ENCODE results near the gene MAB21L3. TPM values are rescaled to one million over a fixed set of nuclear protein-coding genes. Genes with fewer than 3 reads are reported as not detected.

Gene MAB21L3
- total RNA-seq, 4 donors from 2014 or later = not detected

DNA sequence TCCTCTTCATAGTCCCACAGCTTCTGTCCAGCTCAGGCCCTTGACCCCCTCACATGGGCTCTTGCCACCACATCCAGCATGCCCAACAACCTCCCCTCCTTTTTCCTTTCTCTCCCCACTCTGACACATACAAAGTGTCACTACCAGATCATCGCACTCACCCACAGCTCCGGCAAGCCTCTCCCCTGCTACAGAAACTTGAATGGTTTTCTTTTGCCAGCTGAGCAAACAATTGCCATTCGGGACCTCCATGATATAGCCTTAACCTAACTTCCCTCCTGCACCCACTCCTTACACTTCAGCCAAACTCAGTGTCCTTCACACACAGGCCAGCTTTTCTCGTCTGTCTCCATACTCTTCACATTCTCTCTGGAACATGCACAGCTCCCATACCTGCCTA lies 43.3 kb downstream of the MAB21L3 start:
- Histone ChIP-seq H3K4me1 (no peaks in the 10 kb centered on the region), H3K27ac (no peak overlapping the region), H3K27me3 (no peaks in the 10 kb centered on the region), H3K9me3 (no peaks in the 10 kb centered on the region), H3K4me3 (no peak overlapping the region), H3K36me3 (no peaks in the 10 kb centered on the region)
- no peak for DNase-seq
- TF ChIP-seq, protein P1, sequence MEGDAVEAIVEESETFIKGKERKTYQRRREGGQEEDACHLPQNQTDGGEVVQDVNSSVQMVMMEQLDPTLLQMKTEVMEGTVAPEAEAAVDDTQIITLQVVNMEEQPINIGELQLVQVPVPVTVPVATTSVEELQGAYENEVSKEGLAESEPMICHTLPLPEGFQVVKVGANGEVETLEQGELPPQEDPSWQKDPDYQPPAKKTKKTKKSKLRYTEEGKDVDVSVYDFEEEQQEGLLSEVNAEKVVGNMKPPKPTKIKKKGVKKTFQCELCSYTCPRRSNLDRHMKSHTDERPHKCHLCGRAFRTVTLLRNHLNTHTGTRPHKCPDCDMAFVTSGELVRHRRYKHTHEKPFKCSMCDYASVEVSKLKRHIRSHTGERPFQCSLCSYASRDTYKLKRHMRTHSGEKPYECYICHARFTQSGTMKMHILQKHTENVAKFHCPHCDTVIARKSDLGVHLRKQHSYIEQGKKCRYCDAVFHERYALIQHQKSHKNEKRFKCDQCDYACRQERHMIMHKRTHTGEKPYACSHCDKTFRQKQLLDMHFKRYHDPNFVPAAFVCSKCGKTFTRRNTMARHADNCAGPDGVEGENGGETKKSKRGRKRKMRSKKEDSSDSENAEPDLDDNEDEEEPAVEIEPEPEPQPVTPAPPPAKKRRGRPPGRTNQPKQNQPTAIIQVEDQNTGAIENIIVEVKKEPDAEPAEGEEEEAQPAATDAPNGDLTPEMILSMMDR (IDR thresholded peaks at IDR 0.05) = no peak
- TF ChIP-seq POLR2A (IDR thresholded peaks at IDR 0.05) = no peak
- intact Hi-C loops (cut with DNase I; ENCODE audit: low total_unique reads) = no loop called here

DNA sequence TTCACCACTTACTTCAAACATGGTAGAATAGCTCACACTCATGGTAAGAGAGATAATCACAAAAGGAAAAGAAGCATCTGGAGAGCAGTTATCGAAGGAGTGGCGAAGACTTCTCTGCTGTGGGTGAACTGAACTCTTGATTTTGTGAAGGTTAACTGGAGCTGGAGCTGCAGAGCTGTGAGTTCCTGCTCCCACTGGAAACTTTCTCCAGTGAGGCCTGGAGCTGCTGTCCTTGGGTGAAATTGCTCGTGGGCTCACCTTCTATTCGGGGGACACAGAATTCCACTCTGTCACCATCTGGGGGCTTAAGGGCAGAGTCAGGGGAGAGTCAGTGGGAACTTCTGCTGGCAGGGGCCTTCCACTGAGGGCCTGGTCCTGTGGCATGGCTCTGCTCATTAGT lies 45.9 kb downstream of the MAB21L3 start:
- H3K9me3 ChIP-seq = no peaks in the 10 kb centered on the region
- no peak overlapping the region for H3K4me3 ChIP-seq
- intact Hi-C loops (cut with DNase I; ENCODE audit: low total_unique reads) = no loop called here
- no peaks in the 10 kb centered on the region for H3K36me3 ChIP-seq
- TF ChIP-seq, protein P1 (IDR thresholded peaks at IDR 0.05) = no peak
- no peak for TF ChIP-seq POLR2A (IDR thresholded peaks at IDR 0.05)
- no peak overlapping the region for H3K27ac ChIP-seq
- no peak for DNase-seq
- H3K27me3 ChIP-seq = no peaks in the 10 kb centered on the region
- H3K4me1 ChIP-seq = no peaks in the 10 kb centered on the region

DNA sequence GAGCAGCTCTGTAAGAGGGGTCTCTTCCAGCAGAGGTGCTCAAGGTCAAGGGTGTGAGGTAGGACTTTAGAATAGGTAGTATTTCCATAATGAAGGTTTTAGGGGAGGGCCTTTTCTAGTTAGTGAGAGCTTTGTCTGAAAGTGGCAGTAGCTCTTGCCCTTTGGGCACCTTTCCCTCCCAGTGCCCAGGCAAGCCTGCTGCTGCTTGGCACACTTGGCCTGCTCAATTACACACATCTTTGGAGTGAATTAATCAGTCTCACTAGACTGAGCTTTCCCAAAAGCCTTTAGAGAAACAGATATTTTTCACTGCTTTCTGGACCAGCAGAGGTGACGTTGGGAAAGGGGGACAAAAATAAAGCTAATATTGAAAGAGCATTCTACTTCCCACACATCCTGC lies 48.0 kb downstream of the MAB21L3 start:
- TF ChIP-seq POLR2A (IDR thresholded peaks at IDR 0.05) = no peak
- TF ChIP-seq, protein P1 (IDR thresholded peaks at IDR 0.05) = no peak
- Histone ChIP-seq H3K27me3 (no peaks in the 10 kb centered on the region), H3K27ac (no peak overlapping the region), H3K9me3 (no peaks in the 10 kb centered on the region), H3K4me3 (no peak overlapping the region), H3K36me3 (no peaks in the 10 kb centered on the region), H3K4me1 (no peaks in the 10 kb centered on the region)
- DNase-seq = no peak
- intact Hi-C loops (cut with DNase I; ENCODE audit: low total_unique reads) = no loop called here

DNA sequence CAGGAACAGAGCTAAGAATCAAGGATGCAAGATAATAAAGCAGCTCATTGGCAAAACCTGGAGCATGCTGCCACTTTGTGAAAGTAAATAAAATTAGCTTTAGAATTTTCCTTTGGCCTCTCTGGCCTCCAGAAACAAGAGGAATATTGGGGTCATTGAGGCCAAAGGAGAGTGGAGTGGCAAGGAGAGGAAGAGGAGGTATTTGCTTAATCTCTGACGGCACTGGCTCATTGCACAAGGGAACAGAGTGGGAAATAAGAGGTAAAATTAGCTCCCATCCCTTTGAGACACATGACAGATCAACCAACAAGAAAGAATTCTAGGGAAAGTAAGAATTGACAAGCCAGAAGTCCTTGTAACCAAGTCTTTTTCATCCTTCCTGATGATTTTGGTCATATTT lies 48.4 kb downstream of the MAB21L3 start:
- intact Hi-C loops (cut with DNase I; ENCODE audit: low total_unique reads) = no loop called here
- TF ChIP-seq POLR2A (IDR thresholded peaks at IDR 0.05) = no peak
- TF ChIP-seq, protein P1 (IDR thresholded peaks at IDR 0.05) = no peak
- no peak for DNase-seq

DNA sequence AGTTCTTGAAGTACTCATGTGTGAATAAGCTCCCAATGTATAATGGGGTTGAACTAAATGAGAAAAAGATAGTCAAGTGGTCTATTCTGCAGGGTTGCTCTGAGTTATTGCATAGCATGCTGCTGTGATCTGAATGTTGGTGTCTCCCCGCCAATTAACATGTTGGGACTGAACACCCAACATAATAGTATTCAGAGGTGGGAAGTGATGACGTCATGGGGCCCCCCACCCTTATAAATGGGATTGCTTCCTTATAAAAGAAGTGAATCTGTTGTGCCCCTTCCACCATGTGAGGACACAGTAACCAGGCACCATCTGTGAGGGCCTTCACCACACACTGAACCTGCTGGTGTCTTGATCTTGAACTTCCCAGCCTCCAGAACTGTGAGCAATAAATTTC lies 50.2 kb downstream of the MAB21L3 start:
- TF ChIP-seq, protein P1 (IDR thresholded peaks at IDR 0.05) = no peak
- TF ChIP-seq POLR2A (IDR thresholded peaks at IDR 0.05) = no peak
- no peak overlapping the region for H3K27ac ChIP-seq

More for the DNA sequence above, 48.4 kb downstream of the MAB21L3 start:
- H3K4me1 ChIP-seq = no peaks in the 10 kb centered on the region
- no peaks in the 10 kb centered on the region for H3K9me3 ChIP-seq
- no peak overlapping the region for H3K4me3 ChIP-seq
- no peaks in the 10 kb centered on the region for H3K36me3 ChIP-seq
- no peak overlapping the region for H3K27ac ChIP-seq
- no peaks in the 10 kb centered on the region for H3K27me3 ChIP-seq

More for the DNA sequence above, 50.2 kb downstream of the MAB21L3 start:
- no peak for DNase-seq
- H3K4me3 ChIP-seq = no peak overlapping the region
- H3K36me3 ChIP-seq = no peaks in the 10 kb centered on the region
- intact Hi-C loops (cut with DNase I; ENCODE audit: low total_unique reads) = no loop called here
- no peaks in the 10 kb centered on the region for H3K27me3 ChIP-seq
- H3K9me3 ChIP-seq = no peaks in the 10 kb centered on the region
- no peaks in the 10 kb centered on the region for H3K4me1 ChIP-seq

Measured in uterus (tissue), 4 donors.